ENCODE data around the gene TGM5.
"Not testable (repeated sequence)": the region's sequence is repeated elsewhere in the genome, so short reads cannot be mapped to it uniquely, and the experiment has no call there.

TGM5 gene

GRCh38 chr15:43199945-43200488 is 66.7 kb downstream of the TGM5 start:
- no peak for FAIRE-seq

DNA sequence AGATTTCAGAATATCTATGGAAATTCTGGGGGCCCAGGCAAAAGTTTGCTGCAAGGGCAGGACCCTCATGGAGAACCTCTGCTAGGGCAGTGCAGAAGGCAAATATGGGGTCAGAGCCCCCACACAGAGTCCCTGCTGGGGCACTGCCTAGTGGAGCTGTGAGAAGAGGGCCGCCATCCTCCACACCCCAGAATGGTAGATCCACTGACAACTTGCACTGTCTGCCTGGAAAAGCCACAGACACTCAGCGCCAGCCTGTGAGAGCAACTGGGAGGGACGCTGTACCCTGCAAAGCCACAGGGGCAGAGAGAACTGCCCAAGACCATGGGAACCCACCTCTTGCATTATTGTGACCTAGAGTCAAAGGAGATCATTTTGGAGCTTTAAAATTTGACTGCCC is 67.7 kb downstream of the TGM5 start:
- FAIRE-seq, result no peak
- DNase-seq (ENCODE audit: insufficient read length, low spot score), result no peak
- no peak for TF ChIP-seq POLR2A (IDR thresholded peaks at IDR 0.05; ENCODE audit: low read depth, low read length)
- TF ChIP-seq PAX5 (IDR thresholded peaks at IDR 0.05; ENCODE audit: insufficient read depth, low read length, severe bottlenecking), result no peak
- no peak for TF ChIP-seq POU2F2 (IDR thresholded peaks at IDR 0.05; ENCODE audit: low read depth, low read length)
- TF ChIP-seq TAF1 (IDR thresholded peaks at IDR 0.05; ENCODE audit: low read depth, low read length), result no peak
- TF ChIP-seq POLR2AphosphoS5 (IDR thresholded peaks at IDR 0.05; ENCODE audit: low read depth, low read length), result no peak
- no peak for TF ChIP-seq SPI1 (IDR thresholded peaks at IDR 0.05; ENCODE audit: low read depth, low read length)

More at GRCh38 chr15:43199945-43200488, 66.7 kb downstream of the TGM5 start:
- no peak for TF ChIP-seq POU2F2 (IDR thresholded peaks at IDR 0.05; ENCODE audit: low read depth, low read length)
- TF ChIP-seq POLR2A (IDR thresholded peaks at IDR 0.05; ENCODE audit: low read depth, low read length), result no peak
- no peak for TF ChIP-seq SPI1 (IDR thresholded peaks at IDR 0.05; ENCODE audit: low read depth, low read length)
- TF ChIP-seq POLR2AphosphoS5 (IDR thresholded peaks at IDR 0.05; ENCODE audit: low read depth, low read length), result no peak
- TF ChIP-seq TAF1 (IDR thresholded peaks at IDR 0.05; ENCODE audit: low read depth, low read length), result no peak
- no peak for DNase-seq (ENCODE audit: insufficient read length, low spot score)

- not testable (repeated sequence) for FAIRE-seq; DNase-seq (ENCODE audit: insufficient read length, low spot score)
Measured at GRCh38 chr15:43198556-43198955, 68.2 kb downstream of the TGM5 start.

- not testable (repeated sequence) for DNase-seq (ENCODE audit: insufficient read length, low spot score); FAIRE-seq
Measured at GRCh38 chr15:43197773-43198172, 69.0 kb downstream of the TGM5 start.

DNA sequence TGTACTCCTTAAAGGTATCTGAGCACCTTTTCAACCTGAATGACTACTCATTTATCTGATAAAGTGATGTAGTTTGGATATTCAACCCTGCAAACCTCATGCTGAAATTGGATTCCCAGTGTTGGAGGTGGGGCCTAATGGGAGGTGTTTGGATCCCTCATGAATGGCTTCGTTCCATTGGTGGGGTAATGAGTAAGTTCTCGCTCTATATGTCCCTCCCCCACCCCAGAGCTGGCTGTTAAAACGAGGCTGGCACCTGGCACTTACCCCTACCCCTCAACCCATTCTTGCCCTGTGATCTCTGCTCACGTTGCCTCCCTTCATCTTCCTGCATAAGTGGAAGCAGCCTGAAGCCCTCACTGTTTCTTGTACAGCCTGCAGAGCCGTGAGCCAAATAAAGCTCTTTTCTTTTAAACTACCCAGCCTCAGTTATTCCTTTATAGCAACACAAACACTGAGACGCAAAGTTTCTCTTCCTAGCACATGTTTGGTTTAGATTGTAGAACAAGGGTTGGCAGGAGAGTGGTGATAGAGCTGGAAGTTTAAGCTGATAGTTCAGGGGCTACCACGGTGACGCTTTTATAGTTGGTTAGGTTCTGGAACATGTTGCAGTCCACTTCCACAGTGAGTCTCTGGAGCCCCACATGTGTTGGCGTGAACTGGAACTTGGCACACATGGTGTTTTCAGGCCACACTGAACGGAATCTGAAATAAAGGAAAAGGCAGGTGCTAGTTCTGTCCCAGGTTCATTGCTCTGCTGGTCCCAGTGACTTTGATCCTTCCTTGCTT is 69.8 kb downstream of the TGM5 start:
- no peak for FAIRE-seq
- DNase-seq (ENCODE audit: insufficient read length, low spot score), result no peak
- TF ChIP-seq POU2F2 (IDR thresholded peaks at IDR 0.05; ENCODE audit: low read depth, low read length) (no peak), POLR2A (IDR thresholded peaks at IDR 0.05; ENCODE audit: low read depth, low read length) (no peak), TAF1 (IDR thresholded peaks at IDR 0.05; ENCODE audit: low read depth, low read length) (no peak), PAX5 (IDR thresholded peaks at IDR 0.05; ENCODE audit: insufficient read depth, low read length, severe bottlenecking) (no peak), POLR2AphosphoS5 (IDR thresholded peaks at IDR 0.05; ENCODE audit: low read depth, low read length) (no peak), SPI1 (IDR thresholded peaks at IDR 0.05; ENCODE audit: low read depth, low read length) (no peak)

DNA sequence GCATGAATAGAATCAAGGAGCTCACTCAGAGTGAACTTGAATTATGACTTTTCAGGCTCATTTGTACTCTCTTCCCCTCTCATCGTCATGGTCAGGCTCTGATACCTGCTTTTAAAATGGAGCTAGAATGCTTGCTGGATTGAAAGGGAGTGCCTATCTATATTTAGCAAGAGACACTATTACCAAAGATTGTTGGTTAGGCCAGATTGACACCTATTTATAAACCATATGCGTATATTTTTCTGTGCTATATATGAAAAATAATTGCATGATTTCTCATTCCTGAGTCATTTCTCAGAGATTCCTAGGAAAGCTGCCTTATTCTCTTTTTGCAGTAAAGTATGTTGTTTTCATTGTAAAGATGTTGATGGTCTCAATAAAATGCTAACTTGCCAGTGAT is 71.9 kb downstream of the TGM5 start:
- DNase-seq (ENCODE audit: insufficient read length, low spot score), result no peak
- FAIRE-seq, result no peak
- TF ChIP-seq POU2F2 (IDR thresholded peaks at IDR 0.05; ENCODE audit: low read depth, low read length), result no peak
- no peak for TF ChIP-seq PAX5 (IDR thresholded peaks at IDR 0.05; ENCODE audit: insufficient read depth, low read length, severe bottlenecking)
- no peak for TF ChIP-seq TAF1 (IDR thresholded peaks at IDR 0.05; ENCODE audit: low read depth, low read length)
- TF ChIP-seq POLR2AphosphoS5 (IDR thresholded peaks at IDR 0.05; ENCODE audit: low read depth, low read length), result no peak
- TF ChIP-seq SPI1 (IDR thresholded peaks at IDR 0.05; ENCODE audit: low read depth, low read length), result no peak
- TF ChIP-seq POLR2A (IDR thresholded peaks at IDR 0.05; ENCODE audit: low read depth, low read length), result no peak

DNA sequence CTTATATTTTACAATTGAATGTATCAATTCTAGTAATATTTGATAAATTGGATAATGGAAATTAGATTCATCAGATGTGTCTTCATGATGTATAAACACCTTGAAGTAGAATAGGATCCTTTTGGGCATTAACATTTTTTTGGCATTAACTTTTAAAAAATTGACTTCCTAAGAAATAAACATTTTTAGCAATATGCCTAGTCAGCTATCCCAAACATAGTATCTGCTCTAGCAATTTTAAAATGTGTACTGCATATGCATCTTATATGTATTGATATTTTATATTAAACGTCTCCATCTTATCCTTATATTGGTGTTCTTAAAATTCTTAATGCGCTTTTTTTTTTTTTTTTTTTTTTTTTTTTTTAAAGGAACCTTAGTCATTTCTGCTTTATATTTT is 73.0 kb downstream of the TGM5 start:
- TF ChIP-seq TAF1 (IDR thresholded peaks at IDR 0.05; ENCODE audit: low read depth, low read length), result no peak
- TF ChIP-seq SPI1 (IDR thresholded peaks at IDR 0.05; ENCODE audit: low read depth, low read length), result no peak
- no peak for TF ChIP-seq PAX5 (IDR thresholded peaks at IDR 0.05; ENCODE audit: insufficient read depth, low read length, severe bottlenecking)
- TF ChIP-seq POLR2AphosphoS5 (IDR thresholded peaks at IDR 0.05; ENCODE audit: low read depth, low read length), result no peak
- FAIRE-seq (no peak), DNase-seq (ENCODE audit: insufficient read length, low spot score) (no peak)

DNA sequence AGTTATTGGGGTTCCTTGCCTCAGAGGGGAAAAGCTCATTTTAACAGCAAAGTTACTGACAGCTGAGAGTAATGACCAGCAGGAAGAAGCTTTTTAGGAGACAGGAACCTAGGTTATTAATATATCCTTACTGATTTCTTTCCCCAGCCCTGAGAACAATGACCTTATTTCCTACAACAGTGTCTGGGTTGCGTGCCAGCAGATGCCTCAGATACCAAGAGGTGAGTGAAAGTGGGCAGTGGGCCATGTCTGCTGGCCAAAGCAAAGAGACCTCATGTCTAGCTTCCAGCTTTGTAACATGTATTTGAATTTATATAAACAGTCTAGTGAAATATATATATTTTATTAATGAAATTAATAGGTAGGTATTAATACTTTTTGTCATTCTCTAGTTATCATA is 76.5 kb downstream of the TGM5 start:
- no peak for FAIRE-seq
- TF ChIP-seq SPI1 (IDR thresholded peaks at IDR 0.05; ENCODE audit: low read depth, low read length) (no peak), PAX5 (IDR thresholded peaks at IDR 0.05; ENCODE audit: insufficient read depth, low read length, severe bottlenecking) (no peak), POLR2AphosphoS5 (IDR thresholded peaks at IDR 0.05; ENCODE audit: low read depth, low read length) (no peak), TAF1 (IDR thresholded peaks at IDR 0.05; ENCODE audit: low read depth, low read length) (no peak), POLR2A (IDR thresholded peaks at IDR 0.05; ENCODE audit: low read depth, low read length) (no peak), POU2F2 (IDR thresholded peaks at IDR 0.05; ENCODE audit: low read depth, low read length) (no peak)
- DNase-seq (ENCODE audit: insufficient read length, low spot score), result no peak

GRCh38 chr15:43189296-43189695 is 77.4 kb downstream of the TGM5 start:
- no peak for DNase-seq (ENCODE audit: insufficient read length, low spot score)
- TF ChIP-seq TAF1 (IDR thresholded peaks at IDR 0.05; ENCODE audit: low read depth, low read length) (no peak), SPI1 (IDR thresholded peaks at IDR 0.05; ENCODE audit: low read depth, low read length) (no peak), PAX5 (IDR thresholded peaks at IDR 0.05; ENCODE audit: insufficient read depth, low read length, severe bottlenecking) (no peak), POU2F2 (IDR thresholded peaks at IDR 0.05; ENCODE audit: low read depth, low read length) (no peak), POLR2A (IDR thresholded peaks at IDR 0.05; ENCODE audit: low read depth, low read length) (no peak), POLR2AphosphoS5 (IDR thresholded peaks at IDR 0.05; ENCODE audit: low read depth, low read length) (no peak)
- FAIRE-seq, result no peak

- TF ChIP-seq POU2F2 (IDR thresholded peaks at IDR 0.05; ENCODE audit: low read depth, low read length), result no peak
- TF ChIP-seq PAX5 (IDR thresholded peaks at IDR 0.05; ENCODE audit: insufficient read depth, low read length, severe bottlenecking), result no peak
- no peak for TF ChIP-seq SPI1 (IDR thresholded peaks at IDR 0.05; ENCODE audit: low read depth, low read length)
- no peak for TF ChIP-seq TAF1 (IDR thresholded peaks at IDR 0.05; ENCODE audit: low read depth, low read length)
- TF ChIP-seq POLR2A (IDR thresholded peaks at IDR 0.05; ENCODE audit: low read depth, low read length), result no peak
- TF ChIP-seq POLR2AphosphoS5 (IDR thresholded peaks at IDR 0.05; ENCODE audit: low read depth, low read length), result no peak
- DNase-seq (ENCODE audit: insufficient read length, low spot score) (no peak), FAIRE-seq (no peak)
Measured at GRCh38 chr15:43187544-43188155, 79.1 kb downstream of the TGM5 start.

Measured in GM12891 (cell line).